SJCRH30 (cell line): ENCODE data around the gene PLEKHA5. TPM values are rescaled to one million over a fixed set of nuclear protein-coding genes. Genes with fewer than 3 reads are reported as not detected.
A peak's percentile ranks its signal among the peaks of the same experiment; 100 is the strongest.
"Not testable (repeated sequence)": the region's sequence is repeated elsewhere in the genome, so short reads cannot be mapped to it uniquely, and the experiment has no call there.

Experiments used
- DNase-seq, 2 experiments: peaks; one replicate each; pipeline ENCODE4 v3.0.0-alpha.2; 2015 to 2020
- H3K27ac ChIP-seq: fragments of 250-450 bp; sonication (Bioruptor Pico); 2 replicates; pipeline ENCODE4 v1.5.1; 2020; ENCODE audit warnings: mild to moderate bottlenecking, moderate library complexity
- H3K27me3 ChIP-seq: fragments of 250-450 bp; sonication (Bioruptor Pico); 2 replicates; pipeline ENCODE4 v1.5.1; 2020; ENCODE audit warnings: mild to moderate bottlenecking, moderate library complexity
- H3K36me3 ChIP-seq: fragments of 250-450 bp; sonication (Bioruptor Pico); 2 replicates; pipeline ENCODE4 v1.5.1; 2020; ENCODE audit warnings: mild to moderate bottlenecking, moderate library complexity
- H3K4me1 ChIP-seq: fragments of 250-450 bp; sonication (Bioruptor Pico); 2 replicates; pipeline ENCODE4 v1.5.1; 2020; ENCODE audit warnings: mild to moderate bottlenecking, moderate library complexity
- H3K4me3 ChIP-seq: fragments of 250-450 bp; sonication (Bioruptor Pico); 2 replicates; pipeline ENCODE4 v1.5.1; 2020; ENCODE audit warnings: mild to moderate bottlenecking, moderate library complexity
- H3K9me3 ChIP-seq: fragments of 250-450 bp; sonication (Bioruptor Pico); replicated peaks from 2 replicates; pipeline ENCODE4 v1.5.1; 2020; ENCODE audit warnings: mild to moderate bottlenecking, moderate library complexity
- total RNA-seq: library from RNA; depleted of rRNA; stranded (reverse); fragments of >200 nt; shearing (Covaris generic); gene quantifications from 2 replicates; pipeline ENCODE4 v1.2.3, GENCODE V29; 2014

PLEKHA5 gene
- total RNA-seq, 1 experiment from 2014 or later, result 19.3 TPM

DNA sequence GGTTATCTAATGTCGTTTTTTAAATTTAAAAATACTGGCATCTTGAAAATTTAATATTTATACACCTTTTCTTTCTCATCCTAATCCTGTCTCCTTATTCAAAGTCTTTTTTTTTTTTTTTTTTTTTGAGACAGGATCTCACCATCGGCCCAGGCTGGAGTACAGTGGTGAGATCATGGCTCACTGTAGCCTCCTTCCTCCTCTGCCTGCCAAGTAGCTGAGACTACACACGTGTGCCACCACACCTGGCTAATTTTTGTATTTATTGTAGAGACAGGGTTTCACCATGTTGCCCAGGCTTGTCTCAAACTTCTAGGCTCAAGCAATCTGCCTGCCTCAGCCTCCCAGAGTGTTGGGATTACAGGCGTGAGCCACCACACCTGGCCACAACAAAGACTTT, 221.3 kb downstream of the PLEKHA5 start:
- H3K36me3 ChIP-seq, result peaks cover 16% of the 10 kb centered on the region
- not testable (repeated sequence) for H3K27me3 ChIP-seq, DNase-seq

DNA sequence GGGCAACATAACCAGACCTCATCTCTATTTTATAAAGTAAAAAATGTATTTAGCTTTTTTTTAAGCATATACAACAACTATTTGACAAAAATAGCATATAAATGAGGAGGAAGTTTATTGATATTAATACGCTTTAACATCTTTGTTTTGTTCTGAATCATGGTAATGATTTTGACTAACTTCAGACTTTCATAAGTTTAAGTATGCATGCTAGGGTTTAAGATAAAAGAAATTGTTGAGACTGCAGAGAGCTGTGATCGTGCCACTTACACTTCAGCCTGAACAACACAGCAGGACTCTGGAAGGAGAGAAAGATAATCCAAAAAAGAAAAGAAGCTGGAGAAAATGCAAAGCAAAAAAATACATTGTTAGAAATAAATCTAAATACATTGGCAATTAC, 221.8 kb downstream of the PLEKHA5 start:
- no peaks in the 10 kb centered on the region for H3K9me3 ChIP-seq
- H3K4me3 ChIP-seq, result no peak overlapping the region
- DNase-seq, result no peak
- peaks cover 16% of the 10 kb centered on the region for H3K36me3 ChIP-seq
- H3K27ac ChIP-seq, result no peak overlapping the region
- no peaks in the 10 kb centered on the region for H3K4me1 ChIP-seq
- H3K27me3 ChIP-seq, result no peaks in the 10 kb centered on the region

More for the DNA sequence above, 221.3 kb downstream of the PLEKHA5 start:
- not testable (repeated sequence) for H3K4me1 ChIP-seq, H3K9me3 ChIP-seq, H3K27ac ChIP-seq, H3K4me3 ChIP-seq

DNA sequence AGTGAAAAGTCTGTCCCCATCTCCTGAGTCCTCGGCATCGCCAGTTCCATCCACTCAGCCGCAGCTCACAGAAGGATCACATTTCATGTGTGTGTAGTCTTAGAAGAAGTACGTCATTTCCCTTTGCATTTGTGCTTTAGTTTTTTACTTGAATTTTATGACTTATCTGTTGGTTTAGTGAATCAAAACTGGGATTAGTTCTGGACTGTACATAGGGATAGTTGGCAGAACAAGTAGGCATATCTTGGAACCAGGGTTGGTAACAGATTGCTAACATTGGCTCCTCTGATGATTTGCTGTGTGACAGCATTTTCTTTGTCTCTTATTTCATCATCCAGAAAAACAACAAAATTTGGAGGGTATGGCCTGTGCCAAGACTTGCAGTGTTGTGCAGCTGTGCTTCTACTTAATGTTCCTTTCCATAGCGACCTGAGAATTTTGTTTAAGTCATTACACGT, 240.2 kb downstream of the PLEKHA5 start:
- H3K27ac ChIP-seq, result peak overlapping the region; percentile 72
- H3K27me3 ChIP-seq, result no peaks in the 10 kb centered on the region
- no peak overlapping the region for H3K4me3 ChIP-seq
- peak; percentile 62 to 80 for DNase-seq
- no peaks in the 10 kb centered on the region for H3K36me3 ChIP-seq
- no peaks in the 10 kb centered on the region for H3K9me3 ChIP-seq
- H3K4me1 ChIP-seq, result peaks cover 5% of the 10 kb centered on the region

DNA sequence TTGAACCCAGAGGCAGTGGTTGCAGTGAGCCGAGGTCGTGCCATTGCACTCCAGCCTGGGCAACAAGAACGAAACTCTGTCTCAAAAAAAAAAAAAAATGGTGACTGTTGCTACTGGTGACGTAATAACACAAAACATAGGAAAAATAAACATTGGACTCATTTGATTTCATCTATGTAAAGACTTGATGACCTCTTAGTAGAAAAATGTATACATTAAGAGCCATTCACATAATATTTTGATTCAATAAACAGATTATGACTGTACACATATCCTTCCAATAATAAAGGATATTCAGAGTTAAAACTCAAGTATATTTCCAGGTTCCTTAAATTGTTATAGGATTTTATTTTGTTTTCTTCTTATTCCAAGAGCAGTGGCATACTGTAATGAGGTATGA, 244.1 kb downstream of the PLEKHA5 start:
- no peak for DNase-seq
- no peak overlapping the region for H3K27ac ChIP-seq
- peaks cover 5% of the 10 kb centered on the region for H3K4me1 ChIP-seq
- no peaks in the 10 kb centered on the region for H3K27me3 ChIP-seq
- H3K9me3 ChIP-seq, result no peaks in the 10 kb centered on the region
- no peaks in the 10 kb centered on the region for H3K36me3 ChIP-seq
- no peak overlapping the region for H3K4me3 ChIP-seq

DNA sequence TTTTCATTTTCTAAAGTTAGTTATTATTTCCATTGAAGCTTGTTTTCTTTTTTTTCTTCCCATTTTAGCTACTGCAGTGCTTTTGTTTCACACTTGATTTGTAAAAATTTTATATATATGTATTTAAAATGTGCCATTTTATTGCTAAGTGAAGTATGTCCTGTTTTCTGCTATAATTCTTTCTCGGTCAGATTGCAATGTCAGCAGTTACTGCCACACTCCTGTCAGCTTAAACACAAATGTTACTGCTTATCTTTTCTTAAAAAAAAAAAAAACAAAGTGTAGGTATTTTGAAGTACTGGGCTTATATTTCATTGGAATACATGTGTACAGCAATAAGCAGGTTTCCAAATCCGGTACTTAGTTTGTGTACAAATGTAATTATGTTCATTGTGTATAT, 246.4 kb downstream of the PLEKHA5 start:
- Histone ChIP-seq H3K4me3 (no peak overlapping the region), H3K27me3 (no peaks in the 10 kb centered on the region), H3K27ac (no peak overlapping the region), H3K9me3 (no peaks in the 10 kb centered on the region), H3K36me3 (no peaks in the 10 kb centered on the region), H3K4me1 (no peaks in the 10 kb centered on the region)
- DNase-seq, result no peak

DNA sequence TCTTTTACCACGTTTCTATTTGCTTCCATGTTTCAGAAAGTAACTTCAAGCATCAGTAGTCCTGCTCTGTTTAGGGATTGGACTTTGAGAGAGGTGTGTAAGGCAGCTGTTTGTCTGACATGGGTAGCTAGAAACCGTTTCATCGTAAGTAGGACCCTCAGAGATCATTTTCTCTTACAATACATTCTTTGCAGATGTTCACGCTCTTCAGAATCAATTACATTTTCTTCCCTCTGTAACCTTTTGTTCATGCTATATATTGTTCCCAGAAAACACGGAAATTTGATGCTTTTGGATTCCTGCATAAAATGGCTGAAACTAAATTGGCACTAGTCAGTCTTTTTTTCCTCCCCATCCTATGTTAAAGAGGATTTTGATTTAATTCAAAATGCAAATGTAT, 247.2 kb downstream of the PLEKHA5 start:
- no peak overlapping the region for H3K4me3 ChIP-seq

DNA sequence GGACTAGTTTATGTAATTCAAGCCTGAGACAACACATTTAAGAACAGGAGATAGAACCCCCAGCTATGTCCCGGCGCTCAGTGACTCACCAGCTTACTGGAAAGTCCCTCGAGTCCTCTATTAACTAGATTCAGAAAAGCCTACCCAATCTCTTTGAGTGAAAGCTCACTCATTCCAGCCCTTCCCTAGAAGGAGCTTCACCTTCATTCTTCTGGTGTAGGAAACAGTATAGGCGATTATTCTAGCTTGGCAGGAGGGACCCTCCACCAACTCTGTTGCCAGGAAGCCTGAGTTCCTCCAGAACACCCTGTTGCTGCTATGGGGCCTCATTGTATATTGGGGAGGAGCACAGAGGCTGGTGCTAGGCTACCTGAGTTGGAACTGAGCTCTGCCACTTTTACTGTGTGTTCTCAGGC, 252.6 kb downstream of the PLEKHA5 start:
- peaks cover 17% of the 10 kb centered on the region for H3K4me1 ChIP-seq
- H3K27me3 ChIP-seq, result no peaks in the 10 kb centered on the region
- no peaks in the 10 kb centered on the region for H3K9me3 ChIP-seq
- H3K27ac ChIP-seq, result peak overlapping the region; percentile 7; the same call in 1 of the 2 replicates
- no peak overlapping the region for H3K4me3 ChIP-seq
- no peaks in the 10 kb centered on the region for H3K36me3 ChIP-seq
- DNase-seq, result peak; percentile 40 to 59

More for the DNA sequence above, 247.2 kb downstream of the PLEKHA5 start:
- no peak overlapping the region for H3K27ac ChIP-seq
- H3K4me1 ChIP-seq, result peaks cover 2% of the 10 kb centered on the region; the same call in 1 of the 2 replicates
- no peaks in the 10 kb centered on the region for H3K36me3 ChIP-seq
- no peaks in the 10 kb centered on the region for H3K9me3 ChIP-seq
- H3K27me3 ChIP-seq, result no peaks in the 10 kb centered on the region
- DNase-seq, result peak in 1 of 2 experiments; percentile 12

DNA sequence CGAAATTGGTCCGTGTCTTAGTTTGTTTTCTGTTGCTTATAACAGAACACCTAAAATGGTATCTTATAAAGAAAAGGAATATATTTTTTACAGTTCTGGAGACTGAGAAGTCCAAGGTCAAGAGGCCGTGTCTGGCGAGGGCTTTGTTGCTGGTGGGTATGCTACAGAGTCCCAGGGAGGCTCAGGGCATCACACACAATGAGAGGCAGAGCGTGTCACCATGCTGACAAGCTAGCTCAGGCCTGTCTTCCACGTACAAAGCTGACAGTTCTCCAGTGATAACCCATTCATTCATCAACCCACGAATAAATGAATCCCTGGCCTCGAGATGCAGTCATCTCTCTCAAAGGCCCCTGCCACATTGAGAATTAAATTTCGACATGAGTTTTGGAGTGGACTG, 253.0 kb downstream of the PLEKHA5 start:
- Histone ChIP-seq H3K4me1 (peaks cover 21% of the 10 kb centered on the region), H3K9me3 (no peaks in the 10 kb centered on the region), H3K4me3 (no peak overlapping the region), H3K36me3 (no peaks in the 10 kb centered on the region), H3K27ac (no peak overlapping the region; the same call in 1 of the 2 replicates), H3K27me3 (no peaks in the 10 kb centered on the region)
- no peak for DNase-seq

DNA sequence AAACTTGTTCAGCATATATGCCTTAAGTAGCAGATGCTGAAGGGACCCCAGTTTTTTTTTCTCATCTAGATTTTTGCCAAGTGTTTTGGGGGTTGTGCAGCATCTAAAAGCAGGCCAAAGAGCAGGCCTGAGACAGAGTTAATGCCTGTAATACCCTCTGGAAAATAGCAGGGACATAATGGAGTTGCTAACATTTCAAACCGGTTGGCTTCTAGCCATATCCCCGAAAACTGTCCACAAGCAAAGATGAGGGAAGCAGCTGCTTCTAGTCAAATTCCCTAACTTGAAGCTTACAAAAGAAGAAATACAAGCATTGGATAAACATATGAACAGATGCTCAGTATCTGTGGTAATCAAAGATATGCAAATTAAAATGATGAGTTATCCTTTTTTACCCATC, 257.6 kb downstream of the PLEKHA5 start:
- H3K36me3 ChIP-seq, result no peaks in the 10 kb centered on the region
- peaks cover 40% of the 10 kb centered on the region for H3K4me1 ChIP-seq
- no peaks in the 10 kb centered on the region for H3K27me3 ChIP-seq
- DNase-seq, result peak; percentile 81 to 90
- no peaks in the 10 kb centered on the region for H3K9me3 ChIP-seq
- peak overlapping the region; percentile 77 for H3K27ac ChIP-seq
- H3K4me3 ChIP-seq, result no peak overlapping the region

DNA sequence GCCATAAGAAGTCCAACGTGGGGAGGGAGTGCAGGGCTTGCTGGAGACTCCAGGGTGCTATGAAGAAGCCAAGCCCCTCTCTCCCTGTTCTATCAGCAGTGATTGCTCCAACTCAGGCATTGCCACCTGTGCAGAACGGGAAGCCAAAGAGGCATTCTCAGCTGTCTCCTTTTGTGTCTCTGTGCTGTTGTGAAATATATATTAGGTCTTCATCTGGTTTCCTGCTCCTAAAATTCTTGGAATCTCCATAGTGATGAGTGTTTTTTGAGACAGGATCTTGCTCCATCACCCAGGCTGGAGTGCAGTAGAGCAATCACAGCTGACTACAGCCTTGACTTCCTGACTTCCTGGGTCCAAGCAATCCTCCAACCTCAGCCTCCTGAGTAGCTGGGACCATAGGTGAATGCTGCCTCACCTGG, 258.6 kb downstream of the PLEKHA5 start:
- H3K4me1 ChIP-seq, result peaks cover 35% of the 10 kb centered on the region
- peak; percentile 66 to 75 for DNase-seq
- no peaks in the 10 kb centered on the region for H3K9me3 ChIP-seq
- H3K27me3 ChIP-seq, result no peaks in the 10 kb centered on the region
- H3K4me3 ChIP-seq, result no peak overlapping the region
- H3K27ac ChIP-seq, result peak overlapping the region; percentile 77
- H3K36me3 ChIP-seq, result no peaks in the 10 kb centered on the region

DNA sequence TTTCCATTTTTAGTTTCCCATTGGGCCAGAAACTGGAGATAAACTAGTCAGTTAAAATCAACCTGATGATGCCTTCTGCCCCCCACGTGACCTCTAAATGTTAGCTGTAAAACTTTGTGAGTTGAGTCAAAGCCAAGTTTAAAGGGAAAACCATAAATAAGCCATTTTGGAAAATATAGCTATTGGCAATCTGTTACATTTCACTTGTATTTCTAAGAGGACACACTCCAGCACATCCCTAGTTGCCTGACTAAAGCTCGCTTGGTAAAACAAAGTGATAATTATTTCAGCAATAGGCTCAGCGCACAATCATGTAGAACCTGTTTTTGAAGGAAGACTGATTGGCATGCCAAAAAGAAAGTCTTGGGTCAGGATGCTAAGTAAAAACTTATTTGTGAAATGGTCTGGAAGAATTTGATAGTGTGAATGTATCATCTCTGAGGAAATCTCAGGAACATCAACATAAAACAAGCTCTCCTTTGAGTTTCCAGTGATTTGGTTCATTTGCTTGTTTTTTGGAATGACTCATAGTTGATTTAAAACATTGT, 260.6 kb downstream of the PLEKHA5 start:
- Histone ChIP-seq H3K4me3 (no peak overlapping the region), H3K9me3 (no peaks in the 10 kb centered on the region), H3K27ac (no peak overlapping the region), H3K27me3 (no peaks in the 10 kb centered on the region), H3K36me3 (no peaks in the 10 kb centered on the region), H3K4me1 (peaks cover 39% of the 10 kb centered on the region)
- no peak for DNase-seq

DNA sequence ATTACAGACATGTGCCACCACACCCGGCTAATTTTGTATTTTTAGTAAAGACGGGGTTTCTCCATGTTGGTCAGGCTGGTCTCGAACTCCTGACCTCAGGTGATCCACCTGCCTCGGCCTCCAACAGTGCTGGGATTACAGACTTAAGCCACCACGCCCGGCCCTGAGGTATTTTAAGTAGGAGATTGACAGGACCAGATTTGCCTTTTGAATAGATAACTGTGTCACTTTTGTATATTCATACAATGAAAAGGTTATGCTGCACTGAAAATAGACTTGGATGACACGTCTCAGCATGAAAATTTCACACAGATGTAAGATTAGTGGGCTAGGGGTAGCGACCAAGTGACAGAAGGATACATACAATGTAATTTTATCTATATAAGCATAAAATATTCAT, 263.1 kb downstream of the PLEKHA5 start:
- H3K4me1 ChIP-seq, result peaks cover 27% of the 10 kb centered on the region
- not testable (repeated sequence) for H3K4me3 ChIP-seq, H3K27ac ChIP-seq, H3K27me3 ChIP-seq, H3K36me3 ChIP-seq, H3K9me3 ChIP-seq
- peak; percentile 9 to 52 for DNase-seq

DNA sequence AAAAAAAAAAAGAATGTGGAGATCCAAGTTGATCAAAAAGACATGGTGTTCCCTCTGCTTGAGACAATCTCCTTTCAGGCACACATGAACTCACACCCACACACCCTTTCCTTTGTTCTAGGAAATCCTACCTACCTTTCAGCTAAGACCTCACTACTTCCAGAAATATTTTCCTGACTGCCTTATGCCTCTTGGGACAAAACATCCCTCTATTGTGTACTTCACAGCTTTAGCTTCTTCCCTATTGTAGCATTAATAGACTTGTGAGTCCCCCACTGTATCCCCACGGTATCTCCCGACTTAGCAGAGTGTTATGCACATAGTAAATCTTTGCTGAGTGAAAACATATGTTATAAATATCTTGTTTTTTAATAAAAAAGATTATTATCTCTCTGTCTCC, 264.9 kb downstream of the PLEKHA5 start:
- Histone ChIP-seq H3K4me1 (peaks cover 10% of the 10 kb centered on the region), H3K27ac (no peak overlapping the region), H3K27me3 (no peaks in the 10 kb centered on the region), H3K36me3 (no peaks in the 10 kb centered on the region), H3K9me3 (no peaks in the 10 kb centered on the region), H3K4me3 (no peak overlapping the region)
- DNase-seq, result no peak

DNA sequence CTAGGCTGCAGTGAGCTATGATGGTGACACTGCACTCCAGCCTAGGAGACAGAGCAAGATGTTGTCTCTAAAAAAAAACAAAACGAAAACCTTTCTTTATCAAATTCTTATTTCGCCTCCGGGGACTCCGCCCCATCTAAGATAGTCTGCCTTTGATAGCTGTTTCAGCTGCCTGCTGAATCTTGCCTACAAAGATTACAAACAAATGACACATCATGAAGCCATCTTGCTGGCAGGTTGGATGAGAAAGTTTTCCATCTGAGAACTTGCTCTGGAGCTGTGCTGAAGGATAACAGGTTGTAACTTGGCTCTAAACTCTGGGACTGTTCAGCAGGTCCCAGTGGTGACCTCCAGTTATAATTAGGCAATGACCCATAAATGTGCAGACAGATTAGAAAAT, 268.0 kb downstream of the PLEKHA5 start:
- Histone ChIP-seq H3K27ac (no peak overlapping the region), H3K36me3 (no peaks in the 10 kb centered on the region), H3K9me3 (no peaks in the 10 kb centered on the region), H3K27me3 (no peaks in the 10 kb centered on the region), H3K4me1 (peaks cover 15% of the 10 kb centered on the region), H3K4me3 (no peak overlapping the region)
- DNase-seq, result no peak

DNA sequence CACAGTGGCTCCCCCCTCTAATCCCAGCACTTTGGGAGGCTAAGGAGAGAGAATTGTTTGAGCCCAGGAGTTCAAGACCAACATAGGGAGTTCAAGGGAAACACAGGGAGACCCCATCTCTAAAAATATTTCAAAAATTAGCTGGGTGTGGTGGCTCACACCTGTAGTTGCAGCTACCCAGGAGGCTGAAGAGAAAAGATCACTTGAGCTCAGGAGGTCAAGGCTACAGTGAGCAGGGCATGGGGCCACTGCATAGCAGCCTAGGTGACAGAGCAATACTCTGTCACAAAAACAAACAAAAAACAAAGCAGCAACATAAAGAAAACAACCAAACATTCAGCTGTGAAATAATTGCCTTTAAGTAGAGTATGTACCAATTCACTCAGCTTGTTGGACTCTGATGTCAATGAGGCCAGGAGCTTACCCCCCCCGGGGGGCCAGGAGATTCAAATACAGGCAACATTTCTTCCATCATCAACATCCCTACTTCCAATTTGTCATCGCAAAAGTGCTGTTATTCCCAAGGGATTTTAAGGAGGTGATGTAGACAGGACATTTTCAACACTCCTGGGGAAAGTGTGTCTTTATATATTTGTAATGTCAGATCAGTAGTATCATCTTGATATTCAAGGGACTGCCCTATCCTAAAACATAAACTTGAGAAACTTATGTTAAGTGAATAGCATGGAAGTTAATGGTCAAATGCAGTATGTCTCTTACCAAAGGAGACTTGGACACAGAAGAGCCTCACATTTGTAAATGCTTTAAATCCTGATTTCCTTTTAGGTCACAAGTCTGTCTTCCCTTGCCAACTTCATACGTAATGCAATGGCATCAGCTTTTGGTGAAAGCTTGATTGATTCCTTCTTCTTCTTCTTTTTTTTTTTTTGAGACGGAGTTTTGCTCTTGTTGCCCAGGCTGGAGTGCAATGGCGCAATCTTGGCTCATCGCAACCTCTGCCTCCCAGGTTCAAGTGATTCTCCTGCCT, 269.1 kb downstream of the PLEKHA5 start:
- Histone ChIP-seq H3K27ac (no peak overlapping the region), H3K27me3 (no peaks in the 10 kb centered on the region), H3K9me3 (no peaks in the 10 kb centered on the region), H3K4me1 (peaks cover 20% of the 10 kb centered on the region), H3K4me3 (no peak overlapping the region), H3K36me3 (no peaks in the 10 kb centered on the region)
- DNase-seq, result no peak
